ENCODE data around the gene TPK1.

TPK1 gene

GRCh38 chr7:144534196-144534595, 301.7 kb downstream of the TPK1 start:
- Histone ChIP-seq H3K27ac (ENCODE audit: insufficient read depth, low read length, poor library complexity, severe bottlenecking) (no peak overlapping the region), H3K9me3 (ENCODE audit: control insufficient read depth, low read length) (no peaks in the 10 kb centered on the region), H3K4me1 (ENCODE audit: control insufficient read depth, insufficient read depth, low read length, poor library complexity, severe bottlenecking) (no peaks in the 10 kb centered on the region), H3K36me3 (ENCODE audit: control insufficient read depth, insufficient read depth, low read length) (no peaks in the 10 kb centered on the region), H3K27me3 (replicated peaks; ENCODE audit: control insufficient read depth, insufficient read depth, low read length, poor library complexity, severe bottlenecking) (no peaks in the 10 kb centered on the region), H3K4me3 (ENCODE audit: insufficient read depth, low read depth, low read length, poor library complexity, severe bottlenecking) (no peak overlapping the region)
- no peak for DNase-seq

- Histone ChIP-seq H3K4me3 (ENCODE audit: insufficient read depth, low read depth, low read length, poor library complexity, severe bottlenecking) (no peak overlapping the region), H3K4me1 (ENCODE audit: control insufficient read depth, insufficient read depth, low read length, poor library complexity, severe bottlenecking) (no peaks in the 10 kb centered on the region), H3K36me3 (ENCODE audit: control insufficient read depth, insufficient read depth, low read length) (no peaks in the 10 kb centered on the region), H3K27ac (ENCODE audit: insufficient read depth, low read length, poor library complexity, severe bottlenecking) (no peak overlapping the region), H3K27me3 (replicated peaks; ENCODE audit: control insufficient read depth, insufficient read depth, low read length, poor library complexity, severe bottlenecking) (no peaks in the 10 kb centered on the region), H3K9me3 (ENCODE audit: control insufficient read depth, low read length) (no peaks in the 10 kb centered on the region)
- no peak for DNase-seq
Observed at GRCh38 chr7:144531181-144531580, 304.7 kb downstream of the TPK1 start.

GRCh38 chr7:144529269-144529926, 306.5 kb downstream of the TPK1 start:
- no peak overlapping the region for H3K27ac ChIP-seq (ENCODE audit: insufficient read depth, low read length, poor library complexity, severe bottlenecking)
- no peak overlapping the region for H3K4me3 ChIP-seq (ENCODE audit: insufficient read depth, low read depth, low read length, poor library complexity, severe bottlenecking)
- no peaks in the 10 kb centered on the region for H3K4me1 ChIP-seq (ENCODE audit: control insufficient read depth, insufficient read depth, low read length, poor library complexity, severe bottlenecking)
- no peaks in the 10 kb centered on the region for H3K27me3 ChIP-seq (replicated peaks; ENCODE audit: control insufficient read depth, insufficient read depth, low read length, poor library complexity, severe bottlenecking)
- no peak for DNase-seq
- no peaks in the 10 kb centered on the region for H3K9me3 ChIP-seq (ENCODE audit: control insufficient read depth, low read length)
- H3K36me3 ChIP-seq (ENCODE audit: control insufficient read depth, insufficient read depth, low read length), result no peaks in the 10 kb centered on the region

GRCh38 chr7:144528536-144529045, 307.3 kb downstream of the TPK1 start:
- DNase-seq, result no peak
- H3K27ac ChIP-seq (ENCODE audit: insufficient read depth, low read length, poor library complexity, severe bottlenecking), result no peak overlapping the region
- no peak overlapping the region for H3K4me3 ChIP-seq (ENCODE audit: insufficient read depth, low read depth, low read length, poor library complexity, severe bottlenecking)
- no peaks in the 10 kb centered on the region for H3K36me3 ChIP-seq (ENCODE audit: control insufficient read depth, insufficient read depth, low read length)
- no peaks in the 10 kb centered on the region for H3K27me3 ChIP-seq (replicated peaks; ENCODE audit: control insufficient read depth, insufficient read depth, low read length, poor library complexity, severe bottlenecking)
- no peaks in the 10 kb centered on the region for H3K4me1 ChIP-seq (ENCODE audit: control insufficient read depth, insufficient read depth, low read length, poor library complexity, severe bottlenecking)
- H3K9me3 ChIP-seq (ENCODE audit: control insufficient read depth, low read length), result no peaks in the 10 kb centered on the region

GRCh38 chr7:144527051-144527471, 308.8 kb downstream of the TPK1 start:
- no peaks in the 10 kb centered on the region for H3K9me3 ChIP-seq (ENCODE audit: control insufficient read depth, low read length)
- H3K27me3 ChIP-seq (replicated peaks; ENCODE audit: control insufficient read depth, insufficient read depth, low read length, poor library complexity, severe bottlenecking), result no peaks in the 10 kb centered on the region
- H3K27ac ChIP-seq (ENCODE audit: insufficient read depth, low read length, poor library complexity, severe bottlenecking), result no peak overlapping the region
- no peak overlapping the region for H3K4me3 ChIP-seq (ENCODE audit: insufficient read depth, low read depth, low read length, poor library complexity, severe bottlenecking)
- H3K36me3 ChIP-seq (ENCODE audit: control insufficient read depth, insufficient read depth, low read length), result no peaks in the 10 kb centered on the region
- no peak for DNase-seq
- H3K4me1 ChIP-seq (ENCODE audit: control insufficient read depth, insufficient read depth, low read length, poor library complexity, severe bottlenecking), result no peaks in the 10 kb centered on the region

GRCh38 chr7:144525956-144526355, 309.9 kb downstream of the TPK1 start:
- Histone ChIP-seq H3K27ac (ENCODE audit: insufficient read depth, low read length, poor library complexity, severe bottlenecking) (no peak overlapping the region), H3K4me1 (ENCODE audit: control insufficient read depth, insufficient read depth, low read length, poor library complexity, severe bottlenecking) (no peaks in the 10 kb centered on the region), H3K36me3 (ENCODE audit: control insufficient read depth, insufficient read depth, low read length) (no peaks in the 10 kb centered on the region), H3K27me3 (replicated peaks; ENCODE audit: control insufficient read depth, insufficient read depth, low read length, poor library complexity, severe bottlenecking) (no peaks in the 10 kb centered on the region), H3K4me3 (ENCODE audit: insufficient read depth, low read depth, low read length, poor library complexity, severe bottlenecking) (no peak overlapping the region), H3K9me3 (ENCODE audit: control insufficient read depth, low read length) (no peaks in the 10 kb centered on the region)
- DNase-seq, result no peak

GRCh38 chr7:144524271-144524670, 311.6 kb downstream of the TPK1 start:
- Histone ChIP-seq H3K27me3 (replicated peaks; ENCODE audit: control insufficient read depth, insufficient read depth, low read length, poor library complexity, severe bottlenecking) (no peaks in the 10 kb centered on the region), H3K36me3 (ENCODE audit: control insufficient read depth, insufficient read depth, low read length) (no peaks in the 10 kb centered on the region), H3K4me1 (ENCODE audit: control insufficient read depth, insufficient read depth, low read length, poor library complexity, severe bottlenecking) (no peaks in the 10 kb centered on the region), H3K9me3 (ENCODE audit: control insufficient read depth, low read length) (no peaks in the 10 kb centered on the region), H3K4me3 (ENCODE audit: insufficient read depth, low read depth, low read length, poor library complexity, severe bottlenecking) (no peak overlapping the region), H3K27ac (ENCODE audit: insufficient read depth, low read length, poor library complexity, severe bottlenecking) (no peak overlapping the region)
- DNase-seq, result no peak

GRCh38 chr7:144523621-144524020, 312.2 kb downstream of the TPK1 start:
- no peak for DNase-seq
- H3K36me3 ChIP-seq (ENCODE audit: control insufficient read depth, insufficient read depth, low read length), result no peaks in the 10 kb centered on the region
- no peaks in the 10 kb centered on the region for H3K4me1 ChIP-seq (ENCODE audit: control insufficient read depth, insufficient read depth, low read length, poor library complexity, severe bottlenecking)

GRCh38 chr7:144519925-144520324, 315.9 kb downstream of the TPK1 start:
- H3K27ac ChIP-seq (ENCODE audit: insufficient read depth, low read length, poor library complexity, severe bottlenecking), result no peak overlapping the region

More at GRCh38 chr7:144523621-144524020, 312.2 kb downstream of the TPK1 start:
- Histone ChIP-seq H3K27ac (ENCODE audit: insufficient read depth, low read length, poor library complexity, severe bottlenecking) (no peak overlapping the region), H3K27me3 (replicated peaks; ENCODE audit: control insufficient read depth, insufficient read depth, low read length, poor library complexity, severe bottlenecking) (no peaks in the 10 kb centered on the region), H3K9me3 (ENCODE audit: control insufficient read depth, low read length) (no peaks in the 10 kb centered on the region), H3K4me3 (ENCODE audit: insufficient read depth, low read depth, low read length, poor library complexity, severe bottlenecking) (no peak overlapping the region)

GRCh38 chr7:144518360-144518759, 317.5 kb downstream of the TPK1 start:
- Histone ChIP-seq H3K36me3 (ENCODE audit: control insufficient read depth, insufficient read depth, low read length) (no peaks in the 10 kb centered on the region), H3K27me3 (replicated peaks; ENCODE audit: control insufficient read depth, insufficient read depth, low read length, poor library complexity, severe bottlenecking) (no peaks in the 10 kb centered on the region), H3K4me1 (ENCODE audit: control insufficient read depth, insufficient read depth, low read length, poor library complexity, severe bottlenecking) (peaks cover 3% of the 10 kb centered on the region), H3K4me3 (ENCODE audit: insufficient read depth, low read depth, low read length, poor library complexity, severe bottlenecking) (no peak overlapping the region), H3K9me3 (ENCODE audit: control insufficient read depth, low read length) (no peaks in the 10 kb centered on the region), H3K27ac (ENCODE audit: insufficient read depth, low read length, poor library complexity, severe bottlenecking) (no peak overlapping the region)
- no peak for DNase-seq

More at GRCh38 chr7:144519925-144520324, 315.9 kb downstream of the TPK1 start:
- Histone ChIP-seq H3K36me3 (ENCODE audit: control insufficient read depth, insufficient read depth, low read length) (no peaks in the 10 kb centered on the region), H3K4me3 (ENCODE audit: insufficient read depth, low read depth, low read length, poor library complexity, severe bottlenecking) (no peak overlapping the region), H3K4me1 (ENCODE audit: control insufficient read depth, insufficient read depth, low read length, poor library complexity, severe bottlenecking) (peaks cover 3% of the 10 kb centered on the region), H3K9me3 (ENCODE audit: control insufficient read depth, low read length) (no peaks in the 10 kb centered on the region), H3K27me3 (replicated peaks; ENCODE audit: control insufficient read depth, insufficient read depth, low read length, poor library complexity, severe bottlenecking) (no peaks in the 10 kb centered on the region)
- no peak for DNase-seq
